Measurements from ENCODE around the gene SLC9A8.

Gene SLC9A8

GRCh38 chr20:49792611-49793010 lies 20.0 kb upstream of the SLC9A8 start:
- no peak overlapping the region for H3K4me2 ChIP-seq (ENCODE audit: low read depth, low read length)
- no peak overlapping the region for H3K9ac ChIP-seq (ENCODE audit: low read length)
- H3K27me3 ChIP-seq (replicated peaks; ENCODE audit: insufficient read depth, low read length), result no peaks in the 10 kb centered on the region
- no peak overlapping the region for H2AFZ ChIP-seq (ENCODE audit: low read length)
- DNase-seq, result no peak
- H3K36me3 ChIP-seq (replicated peaks; ENCODE audit: insufficient read depth, low read length), result no peaks in the 10 kb centered on the region
- H3K4me3 ChIP-seq (ENCODE audit: low read length), result no peak overlapping the region
- no peaks in the 10 kb centered on the region for H3K79me2 ChIP-seq (ENCODE audit: low read length)
- TF ChIP-seq EZH2phosphoT487 (IDR thresholded peaks at IDR 0.05; ENCODE audit: low read length) (no peak), EZH2 (optimal IDR thresholded peaks at IDR 0.05; ENCODE audit: low read depth, low read length) (no peak), CTCF (IDR thresholded peaks at IDR 0.05; ENCODE audit: low read length) (no peak)
- no peaks in the 10 kb centered on the region for H3K9me3 ChIP-seq (replicated peaks; ENCODE audit: insufficient read depth, low read length)
- H3F3A ChIP-seq (ENCODE audit: insufficient read depth, low read length), result no peaks in the 10 kb centered on the region
- H3K4me1 ChIP-seq (ENCODE audit: low read length), result peaks cover 3% of the 10 kb centered on the region; the same call in 1 of the 2 replicates
- H4K20me1 ChIP-seq (ENCODE audit: insufficient read depth, low read length), result no peaks in the 10 kb centered on the region
- no peak overlapping the region for H3K27ac ChIP-seq (ENCODE audit: low read length)
- H3K9me2 ChIP-seq (replicated peaks; ENCODE audit: insufficient read depth, low read length), result no peaks in the 10 kb centered on the region

GRCh38 chr20:49794336-49795134 lies 18.1 kb upstream of the SLC9A8 start:
- Histone ChIP-seq H3K27ac (ENCODE audit: low read length) (no peak overlapping the region), H3K27me3 (replicated peaks; ENCODE audit: insufficient read depth, low read length) (no peaks in the 10 kb centered on the region), H3K4me1 (ENCODE audit: low read length) (peaks cover 1% of the 10 kb centered on the region; the same call in 1 of the 2 replicates), H3K4me2 (ENCODE audit: low read depth, low read length) (no peak overlapping the region), H3F3A (ENCODE audit: insufficient read depth, low read length) (no peaks in the 10 kb centered on the region), H3K9me3 (replicated peaks; ENCODE audit: insufficient read depth, low read length) (no peaks in the 10 kb centered on the region), H3K79me2 (ENCODE audit: low read length) (no peaks in the 10 kb centered on the region), H2AFZ (ENCODE audit: low read length) (no peak overlapping the region), H3K9ac (ENCODE audit: low read length) (no peak overlapping the region), H3K36me3 (replicated peaks; ENCODE audit: insufficient read depth, low read length) (no peaks in the 10 kb centered on the region), H3K4me3 (ENCODE audit: low read length) (no peak overlapping the region), H4K20me1 (ENCODE audit: insufficient read depth, low read length) (no peaks in the 10 kb centered on the region), H3K9me2 (replicated peaks; ENCODE audit: insufficient read depth, low read length) (no peaks in the 10 kb centered on the region)
- DNase-seq, result no peak
- TF ChIP-seq EZH2 (optimal IDR thresholded peaks at IDR 0.05; ENCODE audit: low read depth, low read length) (no peak), EZH2phosphoT487 (IDR thresholded peaks at IDR 0.05; ENCODE audit: low read length) (no peak), CTCF (IDR thresholded peaks at IDR 0.05; ENCODE audit: low read length) (no peak)

GRCh38 chr20:49795135-49795424 lies 17.5 kb upstream of the SLC9A8 start:
- H3K9ac ChIP-seq (ENCODE audit: low read length), result no peak overlapping the region
- no peak for TF ChIP-seq EZH2 (optimal IDR thresholded peaks at IDR 0.05; ENCODE audit: low read depth, low read length)
- no peak for TF ChIP-seq CTCF (IDR thresholded peaks at IDR 0.05; ENCODE audit: low read length)
- TF ChIP-seq EZH2phosphoT487 (IDR thresholded peaks at IDR 0.05; ENCODE audit: low read length), result no peak
- H3K9me2 ChIP-seq (replicated peaks; ENCODE audit: insufficient read depth, low read length), result no peaks in the 10 kb centered on the region

More at GRCh38 chr20:49795135-49795424, 17.5 kb upstream of the SLC9A8 start:
- no peak overlapping the region for H3K4me3 ChIP-seq (ENCODE audit: low read length)
- H3K27ac ChIP-seq (ENCODE audit: low read length), result no peak overlapping the region
- H3K4me2 ChIP-seq (ENCODE audit: low read depth, low read length), result no peak overlapping the region
- no peaks in the 10 kb centered on the region for H3K36me3 ChIP-seq (replicated peaks; ENCODE audit: insufficient read depth, low read length)
- peaks cover 4% of the 10 kb centered on the region; the same call in 1 of the 2 replicates for H3K4me1 ChIP-seq (ENCODE audit: low read length)
- H3K9me3 ChIP-seq (replicated peaks; ENCODE audit: insufficient read depth, low read length), result no peaks in the 10 kb centered on the region
- H3K27me3 ChIP-seq (replicated peaks; ENCODE audit: insufficient read depth, low read length), result no peaks in the 10 kb centered on the region
- no peaks in the 10 kb centered on the region for H3F3A ChIP-seq (ENCODE audit: insufficient read depth, low read length)
- no peaks in the 10 kb centered on the region for H4K20me1 ChIP-seq (ENCODE audit: insufficient read depth, low read length)
- no peak for DNase-seq
- no peak overlapping the region for H2AFZ ChIP-seq (ENCODE audit: low read length)
- H3K79me2 ChIP-seq (ENCODE audit: low read length), result no peaks in the 10 kb centered on the region

Data from MM.1S (cell line).